MM.1S (cell line): ENCODE measurements around the gene LPCAT1.
"Not testable (repeated sequence)": the region's sequence is repeated elsewhere in the genome, so short reads cannot be mapped to it uniquely, and the experiment has no call there.

Experiments
- DNase-seq: peaks from one replicate; pipeline ENCODE4 v3.0.0-alpha.2; 2015
- H2AFZ ChIP-seq: fragments of 300-600 bp; sonication (generic); 2 replicates; pipeline ENCODE4 v1.6.0; 2016; ENCODE audit warnings: antibody characterized with exemption, low read length
- H3F3A ChIP-seq: fragments of 300-600 bp; sonication (generic); 2 replicates; pipeline ENCODE4 v1.6.1; 2016; ENCODE audit warnings: mild to moderate bottlenecking, antibody characterized with exemption, low read length, moderate library complexity, mixed read lengths; ENCODE audit not compliant: insufficient read depth
- H3K27ac ChIP-seq: fragments of 300-600 bp; sonication (generic); 2 replicates; pipeline ENCODE4 v1.5.1; 2016; ENCODE audit warnings: mild to moderate bottlenecking, low read length
- H3K27me3 ChIP-seq: fragments of 300-600 bp; sonication (generic); replicated peaks from 2 replicates; pipeline ENCODE4 v1.6.0; 2016; ENCODE audit warnings: low read length; ENCODE audit not compliant: insufficient read depth
- H3K36me3 ChIP-seq: fragments of 300-600 bp; sonication (generic); replicated peaks from 2 replicates; pipeline ENCODE4 v1.6.1; 2016; ENCODE audit warnings: mild to moderate bottlenecking, low read length, mixed read lengths; ENCODE audit not compliant: insufficient read depth
- H3K4me1 ChIP-seq: fragments of 300-600 bp; sonication (generic); 2 replicates; pipeline ENCODE4 v1.6.1; 2016; ENCODE audit warnings: low read length, mixed read lengths
- H3K4me2 ChIP-seq: fragments of 300-600 bp; sonication (generic); 2 replicates; pipeline ENCODE4 v1.6.0; 2016; ENCODE audit warnings: low read depth, low read length
- H3K4me3 ChIP-seq: fragments of 300-600 bp; sonication (generic); 2 replicates; pipeline ENCODE4 v1.5.1; 2016; ENCODE audit warnings: low read length, mixed read lengths
- H3K79me2 ChIP-seq: fragments of 300-600 bp; sonication (generic); 2 replicates; pipeline ENCODE4 v1.6.1; 2016; ENCODE audit warnings: mixed run types, low read length, mixed read lengths
- H3K9ac ChIP-seq: fragments of 300-600 bp; sonication (generic); 2 replicates; pipeline ENCODE4 v1.6.1; 2016; ENCODE audit warnings: low read length, mixed read lengths
- H3K9me2 ChIP-seq: fragments of 300-600 bp; sonication (generic); replicated peaks from 2 replicates; pipeline ENCODE4 v1.6.1; 2016; ENCODE audit warnings: mild to moderate bottlenecking, low read length, mixed read lengths; ENCODE audit not compliant: insufficient read depth
- H3K9me3 ChIP-seq: fragments of 300-600 bp; sonication (generic); replicated peaks from 2 replicates; pipeline ENCODE4 v1.6.1; 2016; ENCODE audit warnings: mild to moderate bottlenecking, low read length, mixed read lengths; ENCODE audit not compliant: insufficient read depth
- H4K20me1 ChIP-seq: fragments of 300-600 bp; sonication (generic); 2 replicates; pipeline ENCODE4 v1.6.1; 2016; ENCODE audit warnings: mild to moderate bottlenecking, low read length, moderate library complexity, mixed read lengths; ENCODE audit not compliant: insufficient read depth
- CTCF ChIP-seq: fragments of 300-600 bp; sonication (generic); IDR thresholded peaks from 2 replicates; pipeline ENCODE4 v1.5.1; 2016; ENCODE audit warnings: antibody characterized with exemption, low read length, mixed read lengths
- EZH2 ChIP-seq: fragments of 300-600 bp; sonication (generic); optimal IDR thresholded peaks from 2 replicates; pipeline ENCODE3; 2017; ENCODE audit warnings: low read depth, mild to moderate bottlenecking, antibody characterized with exemption, low read length, mixed read lengths
- EZH2phosphoT487 ChIP-seq: fragments of 300-600 bp; sonication (generic); IDR thresholded peaks from 2 replicates; pipeline ENCODE4 v1.6.1; 2018; ENCODE audit warnings: antibody characterized with exemption, low read length

Gene LPCAT1

DNA sequence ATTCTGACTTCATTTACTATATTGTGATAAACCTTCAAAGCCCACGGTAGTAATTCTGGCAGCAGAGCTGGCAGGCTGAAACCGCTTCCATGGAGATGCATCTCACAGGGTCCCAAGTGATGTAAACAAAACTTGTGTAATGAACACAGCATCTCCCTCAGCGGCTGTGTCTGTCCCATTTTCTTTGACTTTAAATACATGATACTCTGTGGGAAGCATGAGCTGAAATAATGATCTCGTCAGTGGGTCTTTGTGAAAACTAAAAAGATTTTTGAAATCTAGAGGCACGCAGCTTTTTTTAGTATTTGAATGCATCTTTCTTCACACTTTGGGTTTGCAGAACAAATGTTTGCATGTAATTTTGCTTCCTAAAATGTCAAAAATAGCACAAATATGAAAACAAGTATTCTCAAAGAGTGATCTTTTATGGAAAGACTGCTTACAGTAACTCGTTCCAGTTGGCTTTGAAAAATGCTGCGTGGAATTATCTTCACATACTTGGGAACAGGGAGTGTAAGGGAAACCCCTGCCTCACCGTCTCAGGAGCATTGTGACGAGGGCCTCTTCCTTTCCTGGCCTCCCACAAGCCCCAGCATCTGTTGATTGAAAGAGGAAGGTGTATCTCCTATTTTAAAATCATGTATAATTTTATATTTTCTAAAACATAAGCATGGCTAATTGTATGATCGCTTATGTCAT lies 18.1 kb upstream of the LPCAT1 start:
- Histone ChIP-seq H3K9ac (no peak overlapping the region), H2AFZ (no peak overlapping the region)

GRCh38 chr5:1540831-1541701 lies 17.3 kb upstream of the LPCAT1 start:
- H4K20me1 ChIP-seq, result no peaks in the 10 kb centered on the region
- H3K27ac ChIP-seq, result no peak overlapping the region
- H3K9ac ChIP-seq, result no peak overlapping the region
- H3K4me2 ChIP-seq, result no peak overlapping the region
- no peaks in the 10 kb centered on the region for H3K36me3 ChIP-seq
- no peaks in the 10 kb centered on the region for H3K9me3 ChIP-seq
- H3K79me2 ChIP-seq, result no peaks in the 10 kb centered on the region
- no peaks in the 10 kb centered on the region for H3K9me2 ChIP-seq
- no peak for DNase-seq
- no peak for TF ChIP-seq CTCF
- no peak for TF ChIP-seq EZH2phosphoT487
- no peak for TF ChIP-seq EZH2
- no peak overlapping the region for H2AFZ ChIP-seq
- H3F3A ChIP-seq, result peaks cover 7% of the 10 kb centered on the region; the same call in 1 of the 2 replicates
- H3K4me3 ChIP-seq, result no peak overlapping the region
- H3K4me1 ChIP-seq, result no peaks in the 10 kb centered on the region
- no peaks in the 10 kb centered on the region for H3K27me3 ChIP-seq

More for the DNA sequence above, 18.1 kb upstream of the LPCAT1 start:
- no peaks in the 10 kb centered on the region for H3K9me3 ChIP-seq
- H3K36me3 ChIP-seq, result no peaks in the 10 kb centered on the region
- no peaks in the 10 kb centered on the region for H3K9me2 ChIP-seq
- no peaks in the 10 kb centered on the region for H3F3A ChIP-seq
- H4K20me1 ChIP-seq, result no peaks in the 10 kb centered on the region
- no peak overlapping the region for H3K4me3 ChIP-seq
- no peak for TF ChIP-seq EZH2phosphoT487
- TF ChIP-seq CTCF, result no peak
- no peak for TF ChIP-seq EZH2
- H3K27ac ChIP-seq, result no peak overlapping the region
- no peaks in the 10 kb centered on the region for H3K27me3 ChIP-seq
- H3K79me2 ChIP-seq, result no peaks in the 10 kb centered on the region
- no peaks in the 10 kb centered on the region for H3K4me1 ChIP-seq
- no peak for DNase-seq
- no peak overlapping the region for H3K4me2 ChIP-seq

DNA sequence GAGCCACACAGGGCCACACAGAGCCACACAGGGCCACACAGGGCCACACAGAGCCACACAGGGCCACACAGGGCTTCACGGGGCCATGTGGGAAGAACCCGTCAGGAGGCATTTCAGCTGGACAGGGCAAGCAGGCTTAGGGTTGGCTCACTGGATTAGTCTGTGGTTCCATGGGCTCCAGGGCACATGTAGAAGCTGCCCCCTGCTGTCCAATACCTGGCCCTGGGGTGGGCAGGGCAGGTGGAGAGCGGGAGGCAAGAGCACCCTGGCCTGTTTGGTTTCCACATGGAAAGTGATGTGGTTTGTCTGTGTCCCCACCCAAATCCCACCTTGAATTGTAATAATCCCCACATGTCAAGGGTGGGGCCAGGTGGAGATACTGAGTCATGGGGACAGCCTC lies 16.4 kb upstream of the LPCAT1 start:
- Histone ChIP-seq H3K4me2 (no peak overlapping the region), H3K79me2 (no peaks in the 10 kb centered on the region), H3K4me1 (0 out of 2 replicates have a peak, but pooled peaks cover under 1% of the 10 kb centered on the region), H3K9me3 (no peaks in the 10 kb centered on the region), H3K27me3 (no peaks in the 10 kb centered on the region), H3K9me2 (no peaks in the 10 kb centered on the region), H3K36me3 (no peaks in the 10 kb centered on the region), H4K20me1 (no peaks in the 10 kb centered on the region), H3F3A (peaks cover 16% of the 10 kb centered on the region), H3K9ac (no peak overlapping the region), H3K27ac (no peak overlapping the region), H2AFZ (no peak overlapping the region), H3K4me3 (no peak overlapping the region)
- no peak for DNase-seq
- TF ChIP-seq CTCF, result no peak; the same call in 1 of the 2 replicates
- TF ChIP-seq EZH2, result no peak
- no peak for TF ChIP-seq EZH2phosphoT487

DNA sequence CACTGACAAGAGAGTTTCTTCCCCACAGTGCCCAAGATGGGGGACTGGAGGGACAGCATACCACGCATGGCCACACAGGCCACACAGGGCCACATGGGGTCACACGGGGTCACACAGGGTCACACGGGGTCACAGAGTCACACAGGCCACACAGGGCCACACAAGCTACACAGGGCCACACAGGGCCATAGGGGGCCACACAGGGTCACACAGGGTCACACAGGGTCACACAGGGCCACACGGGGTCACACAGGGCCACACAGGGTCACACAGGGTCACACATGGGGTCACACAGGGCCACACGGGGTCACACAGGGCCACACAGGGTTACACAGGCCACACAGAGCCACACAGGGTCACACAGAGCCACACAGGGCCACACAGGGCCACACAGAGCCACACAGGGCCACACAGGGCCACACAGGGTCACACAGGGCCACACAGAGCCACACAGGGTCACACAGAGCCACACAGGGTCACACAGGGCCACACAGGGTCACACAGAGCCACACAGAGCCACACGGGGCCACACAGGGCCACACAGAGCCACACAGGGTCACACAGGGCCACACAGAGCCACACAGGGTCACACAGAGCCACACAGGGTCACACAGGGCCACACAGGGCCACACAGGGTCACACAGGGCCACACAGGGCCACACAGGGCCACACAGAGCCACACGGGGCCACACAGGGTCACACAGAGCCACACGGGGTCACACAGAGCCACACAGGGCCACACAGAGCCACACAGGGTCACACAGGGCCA lies 15.8 kb upstream of the LPCAT1 start:
- peaks cover 17% of the 10 kb centered on the region for H3F3A ChIP-seq
- not testable (repeated sequence) for H3K9ac ChIP-seq, H3K9me3 ChIP-seq, H3K27me3 ChIP-seq, H3K27ac ChIP-seq, H2AFZ ChIP-seq, H3K9me2 ChIP-seq, H3K36me3 ChIP-seq, H3K79me2 ChIP-seq, H3K4me2 ChIP-seq, H4K20me1 ChIP-seq, H3K4me1 ChIP-seq, H3K4me3 ChIP-seq, DNase-seq
